Activated CD8-positive, alpha-beta T cell treated with anti-CD3 and anti-CD28 coated beads for 36 hours (primary cell): ENCODE results near the gene NOM1. TPM values are rescaled to one million over a fixed set of nuclear protein-coding genes. Genes with fewer than 3 reads are reported as not detected.

Source experiments
- ATAC-seq: fragments of 200-7000 bp; cut with Tn5 transposase; one replicate; pipeline ENCODE4 v1.10.0; 2021; ENCODE audit warnings: mild to moderate bottlenecking, moderate library complexity
- CTCF ChIA-PET: fragments of 350-600 bp; sonication (Branson Sonifier 250); formaldehyde crosslinking; loops from one replicate; lab custom pipeline; 2021; ENCODE audit warnings: antibody characterized with exemption; lab: Charles Lee
- POLR2A ChIA-PET: fragments of 350-600 bp; sonication (Branson Sonifier 250); formaldehyde crosslinking; loops from one replicate; lab custom pipeline; 2021; ENCODE audit warnings: antibody characterized with exemption; lab: Charles Lee
- DNase-seq: peaks from one replicate; pipeline ENCODE4 v3.0.0-alpha.2; 2020
- H3K27ac Mint-ChIP-seq: one replicate; pipeline ENCODE4 v1.8.0; 2021; ENCODE audit warnings: mild to moderate bottlenecking, mixed read lengths
- H3K27me3 Mint-ChIP-seq: one replicate; pipeline ENCODE4 v1.8.0; 2021; ENCODE audit warnings: mixed read lengths
- H3K36me3 Mint-ChIP-seq: one replicate; pipeline ENCODE4 v1.8.0; 2021; ENCODE audit warnings: low read depth, mixed read lengths
- H3K4me1 Mint-ChIP-seq: one replicate; pipeline ENCODE4 v1.8.0; 2021; ENCODE audit warnings: low read depth, mixed read lengths
- H3K4me3 Mint-ChIP-seq: one replicate; pipeline ENCODE4 v1.8.0; 2021; ENCODE audit warnings: mild to moderate bottlenecking, moderate library complexity, mixed read lengths
- H3K9me3 Mint-ChIP-seq: one replicate; pipeline ENCODE4 v1.8.0; 2021; ENCODE audit warnings: mixed read lengths
- CTCF ChIP-seq: fragments of 200-600 bp; IDR thresholded peaks from one replicate; pipeline ENCODE4 v1.8.0; 2022; ENCODE audit warnings: antibody characterized with exemption, mild to moderate bottlenecking
- intact Hi-C: fragments of 100-400 bp; cut with micrococcal nuclease; formaldehyde crosslinking; loops from one replicate; pipeline ENCODE4 v1.10.0; 2022
- total RNA-seq, 2 experiments: library from RNA; stranded (reverse); gene quantifications; one replicate each; pipeline ENCODE4 v1.2.3, GENCODE V29; 2021

The NOM1 gene
- total RNA-seq, 2 experiments from 2014 or later = 32.4 to 34.0 TPM

GRCh38 chr7:157012113-157012547 is 62.6 kb downstream of the NOM1 start:
- no peak for DNase-seq
- peaks cover 79% of the 10 kb centered on the region for H3K27me3 Mint-ChIP-seq
- H3K9me3 Mint-ChIP-seq = no peaks in the 10 kb centered on the region
- intact Hi-C loops = loop anchor here (10.0 kb wide), 1 partner anchor 1207 kb away; no protein-coding TSS in a partner anchor
- peak; percentile 12 for ATAC-seq
- ChIA-PET POLR2A (no interaction called here), CTCF (no interaction called here)
- H3K36me3 Mint-ChIP-seq = no peaks in the 10 kb centered on the region
- TF ChIP-seq CTCF = no peak
- peaks cover 22% of the 10 kb centered on the region for H3K4me1 Mint-ChIP-seq
- no peak overlapping the region for H3K4me3 Mint-ChIP-seq
- H3K27ac Mint-ChIP-seq = no peak overlapping the region

- peaks cover 27% of the 10 kb centered on the region for H3K4me1 Mint-ChIP-seq
- POLR2A ChIA-PET = interaction anchor here (0.6 kb wide), 1 partner anchor 64 kb away, joined by 3 read pairs; no protein-coding TSS in a partner anchor
- peaks cover 77% of the 10 kb centered on the region for H3K27me3 Mint-ChIP-seq
- H3K36me3 Mint-ChIP-seq = no peaks in the 10 kb centered on the region
- H3K9me3 Mint-ChIP-seq = no peaks in the 10 kb centered on the region
- TF ChIP-seq CTCF = no peak
- ATAC-seq = no peak
- DNase-seq = no peak
- intact Hi-C loops = loop anchor here (10.0 kb wide), 1 partner anchor 1208 kb away; no protein-coding TSS in a partner anchor
- H3K4me3 Mint-ChIP-seq = no peak overlapping the region
- no peak overlapping the region for H3K27ac Mint-ChIP-seq
- CTCF ChIA-PET = interaction anchor here (1.3 kb wide), 1 partner anchor 44 kb away, joined by 3 read pairs; no protein-coding TSS in a partner anchor
Measured at GRCh38 chr7:157013101-157013500, 63.6 kb downstream of the NOM1 start.

- CTCF ChIA-PET = interaction anchor here (0.9 to 1.3 kb wide), 2 partner anchors 14 to 44 kb away, joined by 3 read pairs; no protein-coding TSS in a partner anchor
- Mint-ChIP-seq H3K27me3 (peaks cover 75% of the 10 kb centered on the region), H3K36me3 (no peaks in the 10 kb centered on the region), H3K4me1 (peaks cover 31% of the 10 kb centered on the region), H3K4me3 (no peak overlapping the region), H3K27ac (no peak overlapping the region), H3K9me3 (no peaks in the 10 kb centered on the region)
- ATAC-seq (no peak), DNase-seq (no peak)
- POLR2A ChIA-PET = interaction anchor here (0.6 kb wide), 1 partner anchor 65 kb away, joined by 3 read pairs; no protein-coding TSS in a partner anchor
- intact Hi-C loops = loop anchor here (10.0 kb wide), 1 partner anchor 1209 kb away; no protein-coding TSS in a partner anchor
- no peak for TF ChIP-seq CTCF
Measured at GRCh38 chr7:157013602-157014549, 64.4 kb downstream of the NOM1 start.

GRCh38 chr7:157014635-157015555 is 65.4 kb downstream of the NOM1 start:
- POLR2A ChIA-PET = interaction anchor here (0.8 kb wide), 1 partner anchor 9 kb away, joined by 3 read pairs; no protein-coding TSS in a partner anchor
- no peaks in the 10 kb centered on the region for H3K9me3 Mint-ChIP-seq

More at GRCh38 chr7:157014635-157015555, 65.4 kb downstream of the NOM1 start:
- Mint-ChIP-seq H3K36me3 (no peaks in the 10 kb centered on the region), H3K4me3 (no peak overlapping the region), H3K4me1 (peaks cover 34% of the 10 kb centered on the region), H3K27ac (no peak overlapping the region), H3K27me3 (peaks cover 74% of the 10 kb centered on the region)
- ATAC-seq (no peak), DNase-seq (no peak)
- intact Hi-C loops = loop anchor here (10.0 kb wide), 1 partner anchor 1210 kb away; no protein-coding TSS in a partner anchor
- CTCF ChIA-PET = no interaction called here
- TF ChIP-seq CTCF = no peak
